HG02970 (cell line): Measurements from ENCODE around the gene LRRC38.
"Not testable (repeated sequence)": the region's sequence is repeated elsewhere in the genome, so short reads cannot be mapped to it uniquely, and the experiment has no call there.

Source experiments
- ATAC-seq: cut with Tn5 transposase; IDR thresholded peaks from one replicate; pipeline ENCODE4 v1.9.1; 2021; ENCODE audit warnings: mild to moderate bottlenecking, moderate library complexity, moderate number of reproducible peaks; ENCODE audit not compliant: unreplicated experiment, low FRiP score

LRRC38 gene

GRCh38 chr1:13469343-13469742 lies 44.5 kb downstream of the LRRC38 start:
- no peak for ATAC-seq

GRCh38 chr1:13465515-13465914 lies 48.3 kb downstream of the LRRC38 start:
- ATAC-seq = no peak

GRCh38 chr1:13462682-13463081 lies 51.1 kb downstream of the LRRC38 start:
- no peak for ATAC-seq

GRCh38 chr1:13461977-13462376 lies 51.8 kb downstream of the LRRC38 start:
- no peak for ATAC-seq

GRCh38 chr1:13456904-13457532 lies 56.8 kb downstream of the LRRC38 start:
- ATAC-seq = no peak

- no peak for ATAC-seq
These were observed 62.3 kb downstream of the LRRC38 start for GRCh38 chr1:13451399-13451965.

- no peak for ATAC-seq
These were observed 63.6 kb downstream of the LRRC38 start for GRCh38 chr1:13450204-13450603.

- no peak for ATAC-seq
These were observed 70.3 kb downstream of the LRRC38 start for GRCh38 chr1:13443335-13443979.

- not testable (repeated sequence) for ATAC-seq
These were observed 74.6 kb downstream of the LRRC38 start for GRCh38 chr1:13439104-13439783.

GRCh38 chr1:13435458-13435857 lies 78.3 kb downstream of the LRRC38 start:
- no peak for ATAC-seq

GRCh38 chr1:13433694-13434358 lies 80.0 kb downstream of the LRRC38 start:
- not testable (repeated sequence) for ATAC-seq

GRCh38 chr1:13432251-13432650 lies 81.6 kb downstream of the LRRC38 start:
- ATAC-seq = no peak

- ATAC-seq = no peak
These were observed 83.3 kb downstream of the LRRC38 start for GRCh38 chr1:13430495-13430894.
